Heart left ventricle (tissue), 16 donors: Measurements from ENCODE around the gene CEP89. TPM values are rescaled to one million over a fixed set of nuclear protein-coding genes. Genes with fewer than 3 reads are reported as not detected.

ENCODE experiments used
- ATAC-seq, 4 donors: fragments of 200-7000 bp; cut with Tn5 transposase; one replicate each; pipeline ENCODE4 v1.9.1; 2020 to 2022; ENCODE audit warnings: moderate library complexity in 4 of 4, mild to moderate bottlenecking in 3 of 4, moderate number of reproducible peaks in 1 of 4
- DNase-seq, 5 donors: peaks; one replicate each; pipeline ENCODE4 v3.0.0-alpha.2; 2020
- H3K27ac ChIP-seq, 12 donors: fragments of 200-600 bp; sonication (generic) in 4 of 12; one replicate each; pipeline versions ENCODE4 v1.5.0 to v1.8.0; 2016 to 2022; ENCODE audit warnings: mild to moderate bottlenecking in 2 of 12
- H3K27me3 ChIP-seq, 9 donors: fragments of 200-600 bp; sonication (generic) in 2 of 9; one replicate each; pipeline versions ENCODE4 v1.5.1 to v1.8.0; 2016 to 2022; ENCODE audit warnings: mild to moderate bottlenecking in 3 of 9
- H3K36me3 ChIP-seq, 9 donors: fragments of 200-600 bp; sonication (generic) in 2 of 9; one replicate each; pipeline versions ENCODE4 v1.5.0 to v1.8.0; 2018 to 2022; ENCODE audit warnings: mild to moderate bottlenecking in 2 of 9
- H3K4me1 ChIP-seq, 12 donors: fragments of 200-600 bp; sonication (generic) in 4 of 12; one replicate each; pipeline versions ENCODE4 v1.5.0 to v1.8.0; 2016 to 2022; ENCODE audit warnings: mild to moderate bottlenecking in 3 of 12
- H3K4me3 ChIP-seq, 12 donors: fragments of 200-600 bp; sonication (generic) in 4 of 12; one replicate each; pipeline versions ENCODE4 v1.5.0 to v1.8.0; 2017 to 2022; ENCODE audit warnings: mild to moderate bottlenecking in 9 of 12, moderate library complexity in 4 of 12
- H3K9me3 ChIP-seq, 12 donors: fragments of 200-600 bp; sonication (generic) in 4 of 12; one replicate each; pipeline versions ENCODE4 v1.5.0 to v1.8.0; 2016 to 2022; ENCODE audit warnings: mild to moderate bottlenecking in 1 of 12
- CTCF ChIP-seq, 12 donors: fragments of 200-600 bp; sonication (generic) in 4 of 12; IDR thresholded peaks; one replicate each; pipeline versions ENCODE4 v1.5.0 to v1.8.0; 2018 to 2022; ENCODE audit warnings: antibody characterized with exemption in 12 of 12, mild to moderate bottlenecking in 5 of 12
- POLR2A ChIP-seq, 2 donors: fragments of 450-650 bp; IDR thresholded peaks; one replicate each; pipeline ENCODE4 v1.6.1; 2017; ENCODE audit warnings: antibody characterized with exemption in 2 of 2, mild to moderate bottlenecking in 2 of 2, moderate library complexity in 2 of 2
- WGBS, 4 donors: extraction: QIAGEN DNeasy Blood & Tissue Kit in 2 of 4; methylation state at CpG; one replicate each; pipeline versions ENCODE4 v1.1.5 to v1.1.7; 2013 to 2018; 5-methylcytosine and 5-hydroxymethylcytosine counted together
- intact Hi-C, 10 donors: fragments of 100-400 bp; cut with DNase I; formaldehyde crosslinking; loops; one replicate each; pipeline versions ENCODE4 v1.11.1 to v1.14.2; 2022
- polyA plus RNA-seq, 2 donors: library from polyadenylated mRNA; stranded (reverse); fragments of 200-250 nt; gene quantifications; one replicate each; pipeline ENCODE4 v1.2.3, GENCODE V29; 2013
- total RNA-seq, 9 donors: library from RNA; depleted of rRNA in 2 of 9; stranded (reverse); fragments of >200 nt in 2 of 9; fragmentation: NEBNext Ultra II Directional in 3 of 9; extraction: Animal tissue kit (Norgen Biotek cat#: 25700) in 3 of 9; gene quantifications; one replicate each; pipeline versions ENCODE4 v1.1.0 to v1.2.4, GENCODE V29; 2016 to 2023
- donor health status: ischemic (EF 13 %, LVEDD 7.1; RV severe dilation, severe dysfunction).
- donor health status: healthy with polysubstance abuse.
- donor health status: DM: no; HTN: yes; CAD: no.
- donor health status: DM: no; HTN: no; CAD: no.
- donor health status: ischemic (EF 25% LVEDD 6.9; RV normal size, moderate dysfunction).
- donor health status: ischemic (EF 25% LVEDD 5.7; RV mildly dilated, moderate dysfunction).
- donor health status: healthy.
- donor health status: DM: yes; HTN: yes; CAD: no.
- donor health status: ischemic (EF 35%, LVEDD 5.7; RV mildly dilated, moderate dysfunction).
- donor health status: nonischemic (EF 11% LVEDD 7.7; RV severe dilation, severe dysfunction).
- donor health status: DM: yes; HTN: yes; CAD: no.
- donor health status: PGD.
- donor health status: ischemic (EF 29% LVEDD 5.4; RV normal size, mild dysfunction).
- donor health status: nonischemic (EF 23%, LVEDD 6.1; RV moderate dilation, normal function).

CEP89 gene
- total and polyA plus RNA-seq, 11 donors: 5.4 to 16.0 (median 12.0) TPM

GRCh38 chr19:32881766-32882165, 90.0 kb downstream of the CEP89 start:
- 83 to 94% (median 90%) methylated on average over 12 of the region's 12 CpGs for WGBS, 4 donors
- no peaks in the 10 kb centered on the region for H3K4me1 ChIP-seq
- H3K27ac ChIP-seq: no peak overlapping the region
- intact Hi-C loops: no loop called here
- H3K27me3 ChIP-seq: no peaks in the 10 kb centered on the region
- peaks cover 0 to 35% (median 12%) of the 10 kb centered on the region in 9 donors for H3K36me3 ChIP-seq
- no peak for DNase-seq
- TF ChIP-seq POLR2A (IDR thresholded peaks at IDR 0.05) (no peak), CTCF (IDR thresholded peaks at IDR 0.05) (no peak)
- no peaks in the 10 kb centered on the region for H3K9me3 ChIP-seq
- no peak for ATAC-seq
- H3K4me3 ChIP-seq: no peak overlapping the region

- intact Hi-C loops: no loop called here
- peaks cover 0 to 30% (median 10%) of the 10 kb centered on the region in 9 donors for H3K36me3 ChIP-seq
- WGBS, 4 donors: 91 to 94% (median 92%) methylated on average over 2 of the region's 2 CpGs
- H3K27me3 ChIP-seq: no peaks in the 10 kb centered on the region
- ATAC-seq (no peak), DNase-seq (no peak)
- no peak overlapping the region for H3K4me3 ChIP-seq
- no peaks in the 10 kb centered on the region for H3K9me3 ChIP-seq
- TF ChIP-seq POLR2A (IDR thresholded peaks at IDR 0.05) (no peak), CTCF (IDR thresholded peaks at IDR 0.05) (no peak)
- H3K27ac ChIP-seq: no peak overlapping the region
- H3K4me1 ChIP-seq: no peaks in the 10 kb centered on the region
Observed at GRCh38 chr19:32880622-32881021, 91.1 kb downstream of the CEP89 start.

DNA sequence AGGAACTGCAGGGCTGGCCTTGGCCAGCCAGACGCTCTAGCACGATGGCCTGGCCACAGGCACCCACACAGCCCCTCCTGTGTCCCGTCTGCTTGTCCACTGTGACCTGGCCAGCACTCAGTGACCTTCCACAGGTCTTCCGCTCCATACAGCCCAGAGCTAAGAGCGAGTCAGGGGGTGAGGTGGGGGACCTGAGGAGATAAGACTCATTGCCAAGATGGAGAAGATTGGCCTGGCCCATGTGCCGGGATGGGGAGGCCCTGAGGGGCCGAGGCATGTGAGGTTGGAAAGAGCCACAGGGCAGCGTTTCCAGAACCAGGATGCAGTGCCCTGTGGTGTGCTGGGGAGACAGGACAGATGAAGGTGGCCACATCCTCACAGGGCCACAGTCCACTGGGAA, 92.0 kb downstream of the CEP89 start:
- Histone ChIP-seq H3K4me3 (no peak overlapping the region), H3K36me3 (peaks cover 0 to 26% (median 10%) of the 10 kb centered on the region in 9 donors), H3K27ac (no peak overlapping the region), H3K4me1 (no peaks in the 10 kb centered on the region), H3K27me3 (no peaks in the 10 kb centered on the region), H3K9me3 (no peaks in the 10 kb centered on the region)
- 89 to 98% (median 90%) methylated on average over 8 of the region's 8 CpGs for WGBS, 4 donors
- ATAC-seq: no peak
- no peak for DNase-seq
- intact Hi-C loops: no loop called here
- TF ChIP-seq CTCF (IDR thresholded peaks at IDR 0.05): no peak
- no peak for TF ChIP-seq POLR2A (IDR thresholded peaks at IDR 0.05)

- H3K27ac ChIP-seq: no peak overlapping the region
- no peak overlapping the region for H3K4me3 ChIP-seq
- H3K4me1 ChIP-seq: no peaks in the 10 kb centered on the region
- H3K36me3 ChIP-seq: peaks cover 0 to 26% (median 10%) of the 10 kb centered on the region in 9 donors
- H3K9me3 ChIP-seq: no peaks in the 10 kb centered on the region
- no peak for TF ChIP-seq POLR2A (IDR thresholded peaks at IDR 0.05)
- no peak for TF ChIP-seq CTCF (IDR thresholded peaks at IDR 0.05)
- intact Hi-C loops: no loop called here
- 97 to 98% (median 98%) methylated on average over 12 of the region's 12 CpGs for WGBS, 4 donors
- ATAC-seq (no peak), DNase-seq (no peak)
- H3K27me3 ChIP-seq: no peaks in the 10 kb centered on the region
Observed at GRCh38 chr19:32878988-32879387, 92.8 kb downstream of the CEP89 start.
